Measurements from ENCODE around the gene FOXJ3.

The FOXJ3 gene

DNA sequence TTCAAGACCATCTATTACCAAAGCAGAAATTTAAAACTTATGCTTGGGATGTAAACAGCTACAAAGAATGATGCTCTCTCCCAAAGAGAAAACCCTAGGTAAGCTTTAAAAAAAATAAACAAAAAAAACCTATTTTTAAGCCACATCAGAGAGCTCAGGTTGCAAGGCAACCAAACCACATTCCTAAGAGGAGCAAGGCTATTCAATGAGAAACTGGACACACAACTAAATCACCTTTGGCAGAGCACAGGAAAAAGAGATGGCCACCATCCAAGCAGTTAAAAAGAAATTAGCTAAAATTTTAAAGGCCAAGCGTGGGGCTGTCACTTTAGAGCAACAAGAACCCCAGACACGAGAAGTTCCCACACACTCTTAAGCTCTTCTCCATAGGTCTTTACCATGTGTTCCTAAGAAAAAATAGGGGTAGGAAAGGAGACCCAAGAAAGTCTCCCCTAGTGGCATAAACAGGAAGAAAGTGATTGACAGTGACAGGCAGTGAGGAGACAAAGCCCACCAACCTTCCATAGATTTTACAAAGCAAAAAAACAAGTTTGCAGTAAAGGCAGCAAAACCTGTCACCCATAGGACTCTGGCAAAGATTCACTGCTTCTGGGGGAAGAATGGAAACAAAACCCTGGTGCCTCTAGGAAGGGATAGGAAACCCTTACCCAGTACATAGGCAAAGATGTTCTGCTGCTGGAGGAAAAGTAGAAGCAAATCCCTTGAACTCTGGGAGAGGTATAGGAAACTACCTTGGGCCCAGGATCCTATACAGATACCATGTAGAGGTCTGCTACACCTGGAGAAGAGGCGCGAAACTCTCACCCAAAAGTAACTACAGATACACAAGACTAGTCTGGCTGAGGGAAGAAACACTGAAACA, 68.5 kb downstream of the FOXJ3 start:
- TF ChIP-seq, protein P1, sequence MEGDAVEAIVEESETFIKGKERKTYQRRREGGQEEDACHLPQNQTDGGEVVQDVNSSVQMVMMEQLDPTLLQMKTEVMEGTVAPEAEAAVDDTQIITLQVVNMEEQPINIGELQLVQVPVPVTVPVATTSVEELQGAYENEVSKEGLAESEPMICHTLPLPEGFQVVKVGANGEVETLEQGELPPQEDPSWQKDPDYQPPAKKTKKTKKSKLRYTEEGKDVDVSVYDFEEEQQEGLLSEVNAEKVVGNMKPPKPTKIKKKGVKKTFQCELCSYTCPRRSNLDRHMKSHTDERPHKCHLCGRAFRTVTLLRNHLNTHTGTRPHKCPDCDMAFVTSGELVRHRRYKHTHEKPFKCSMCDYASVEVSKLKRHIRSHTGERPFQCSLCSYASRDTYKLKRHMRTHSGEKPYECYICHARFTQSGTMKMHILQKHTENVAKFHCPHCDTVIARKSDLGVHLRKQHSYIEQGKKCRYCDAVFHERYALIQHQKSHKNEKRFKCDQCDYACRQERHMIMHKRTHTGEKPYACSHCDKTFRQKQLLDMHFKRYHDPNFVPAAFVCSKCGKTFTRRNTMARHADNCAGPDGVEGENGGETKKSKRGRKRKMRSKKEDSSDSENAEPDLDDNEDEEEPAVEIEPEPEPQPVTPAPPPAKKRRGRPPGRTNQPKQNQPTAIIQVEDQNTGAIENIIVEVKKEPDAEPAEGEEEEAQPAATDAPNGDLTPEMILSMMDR (IDR thresholded peaks at IDR 0.05), result no peak
- DNase-seq, result no peak
- H3K4me1 Mint-ChIP-seq, result peaks cover 60% of the 10 kb centered on the region
- H3K36me3 Mint-ChIP-seq (ENCODE audit: low read depth), result peaks cover 64% of the 10 kb centered on the region
- peak overlapping the region; percentile 16 for H3K4me3 Mint-ChIP-seq
- H3K9me3 Mint-ChIP-seq, result peaks cover 21% of the 10 kb centered on the region
- no peaks in the 10 kb centered on the region for H3K27me3 Mint-ChIP-seq (ENCODE audit: low read depth, poor library complexity)
- peak overlapping the region; percentile 97 for H3K27ac Mint-ChIP-seq

DNA sequence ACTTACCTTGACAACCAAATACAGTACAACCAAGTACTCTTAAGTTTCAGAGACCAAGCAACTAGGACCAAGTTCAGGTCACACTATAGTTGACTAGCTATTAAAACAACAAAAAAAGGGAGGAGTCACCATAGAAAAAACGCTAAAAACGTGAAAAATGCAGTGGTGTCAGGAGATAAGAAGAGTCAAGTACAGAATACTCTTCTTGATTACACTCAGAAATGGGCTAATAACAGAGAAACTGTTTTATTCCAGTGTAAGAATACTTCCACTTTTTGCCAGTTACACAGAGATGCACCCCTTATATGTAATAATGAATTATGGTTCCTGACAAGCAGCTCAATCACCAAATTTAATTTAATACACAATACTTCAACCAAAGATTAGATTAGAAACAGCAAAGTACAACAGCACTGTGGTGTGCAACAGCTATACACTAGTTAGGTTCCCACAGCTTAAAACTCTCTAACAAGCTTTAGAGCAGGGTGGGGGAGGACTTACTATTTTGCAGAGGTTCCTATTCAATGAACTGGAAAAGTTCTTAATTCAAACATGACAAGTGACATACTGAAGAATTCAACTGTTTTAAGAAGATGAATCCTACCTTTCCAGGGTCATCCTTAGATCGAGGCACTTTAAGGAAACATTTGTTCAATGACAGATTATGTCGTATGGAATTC, 70.4 kb downstream of the FOXJ3 start:
- H3K4me3 Mint-ChIP-seq, result peak overlapping the region; percentile 1
- H3K36me3 Mint-ChIP-seq (ENCODE audit: low read depth), result peaks cover 56% of the 10 kb centered on the region
- H3K27ac Mint-ChIP-seq, result peak overlapping the region; percentile 85
- H3K9me3 Mint-ChIP-seq, result peaks cover 16% of the 10 kb centered on the region
- TF ChIP-seq, protein P1 (IDR thresholded peaks at IDR 0.05), result no peak
- H3K4me1 Mint-ChIP-seq, result peaks cover 57% of the 10 kb centered on the region
- no peak for DNase-seq
- H3K27me3 Mint-ChIP-seq (ENCODE audit: low read depth, poor library complexity), result no peaks in the 10 kb centered on the region

DNA sequence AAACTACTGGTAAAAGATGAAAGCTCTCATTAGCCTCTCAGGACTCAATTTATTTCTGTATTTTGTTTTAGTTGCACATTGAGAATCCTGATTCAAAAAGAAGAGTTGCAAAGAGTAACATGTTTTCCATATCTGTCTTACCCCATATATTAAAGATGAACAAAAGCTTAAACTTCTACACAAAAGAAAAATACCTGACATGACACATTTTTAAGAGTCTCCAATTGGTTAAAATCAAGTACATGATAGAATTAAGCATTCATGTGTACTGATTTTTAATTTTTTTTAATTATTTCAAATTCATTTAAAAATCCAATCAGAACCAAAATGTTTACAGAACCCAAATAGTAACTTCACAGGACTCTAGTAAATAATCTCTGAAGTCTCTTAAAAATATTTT, 72.0 kb downstream of the FOXJ3 start:
- H3K4me1 Mint-ChIP-seq, result peaks cover 54% of the 10 kb centered on the region
- no peaks in the 10 kb centered on the region for H3K27me3 Mint-ChIP-seq (ENCODE audit: low read depth, poor library complexity)
- H3K4me3 Mint-ChIP-seq, result no peak overlapping the region
- TF ChIP-seq, protein P1 (IDR thresholded peaks at IDR 0.05), result no peak
- H3K27ac Mint-ChIP-seq, result no peak overlapping the region
- DNase-seq, result no peak
- peaks cover 9% of the 10 kb centered on the region for H3K9me3 Mint-ChIP-seq
- peaks cover 47% of the 10 kb centered on the region for H3K36me3 Mint-ChIP-seq (ENCODE audit: low read depth)

DNA sequence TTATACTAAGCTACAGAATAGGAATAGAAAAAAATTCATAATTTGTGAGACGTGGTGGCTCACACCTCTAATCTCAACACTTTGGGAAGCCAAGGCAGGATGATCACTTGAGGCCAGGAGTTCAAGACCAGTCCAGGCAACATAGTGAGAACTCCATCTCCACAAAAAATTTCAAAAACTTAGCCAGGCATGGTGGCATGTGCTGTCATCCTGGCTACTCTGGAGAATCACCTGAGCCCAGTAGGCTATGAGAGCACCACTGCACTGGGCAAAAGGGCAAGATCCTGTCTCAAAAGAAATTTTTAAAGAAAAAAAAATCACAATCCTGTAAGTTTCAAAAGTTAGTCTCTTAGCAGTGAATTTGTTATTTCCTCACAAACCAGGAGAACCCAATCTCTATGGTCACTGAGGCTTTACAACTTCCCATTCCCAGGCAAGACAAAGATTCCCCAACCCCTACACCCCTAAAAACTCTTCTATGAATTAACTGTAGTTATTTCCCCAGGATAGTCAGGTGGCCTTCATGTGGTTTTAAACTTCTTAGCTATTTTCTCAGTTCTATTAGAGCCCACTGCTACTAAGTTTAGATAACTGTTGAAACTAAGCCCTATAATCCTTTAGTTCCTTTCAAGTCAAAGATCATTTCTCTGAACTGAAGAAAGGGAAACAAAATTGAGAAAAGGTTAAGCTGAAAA, 74.5 kb downstream of the FOXJ3 start:
- TF ChIP-seq, protein P1 (IDR thresholded peaks at IDR 0.05), result no peak

DNA sequence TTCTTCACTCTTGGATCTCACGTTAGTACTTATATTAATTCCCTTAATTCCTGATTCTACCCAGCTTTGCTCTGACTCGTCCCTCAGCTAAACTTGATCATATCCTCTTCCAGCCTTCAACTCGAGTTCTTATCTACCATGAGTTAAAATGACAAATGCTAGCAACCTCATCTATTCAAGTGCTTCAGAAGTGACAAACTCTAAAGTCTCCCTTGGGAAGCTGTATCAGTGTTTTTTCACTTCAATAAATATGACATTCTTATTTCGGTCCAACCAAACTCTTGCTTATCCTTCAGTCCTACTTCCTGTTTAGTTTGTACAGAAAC, 75.3 kb downstream of the FOXJ3 start:
- H3K27me3 Mint-ChIP-seq (ENCODE audit: low read depth, poor library complexity), result no peaks in the 10 kb centered on the region
- no peak for DNase-seq
- H3K4me1 Mint-ChIP-seq, result peaks cover 29% of the 10 kb centered on the region

More for the DNA sequence above, 74.5 kb downstream of the FOXJ3 start:
- Mint-ChIP-seq H3K27ac (no peak overlapping the region), H3K36me3 (ENCODE audit: low read depth) (peaks cover 59% of the 10 kb centered on the region), H3K27me3 (ENCODE audit: low read depth, poor library complexity) (no peaks in the 10 kb centered on the region), H3K9me3 (peaks cover 9% of the 10 kb centered on the region), H3K4me1 (peaks cover 36% of the 10 kb centered on the region), H3K4me3 (no peak overlapping the region)
- no peak for DNase-seq

More for the DNA sequence above, 75.3 kb downstream of the FOXJ3 start:
- Mint-ChIP-seq H3K36me3 (ENCODE audit: low read depth) (peaks cover 66% of the 10 kb centered on the region), H3K27ac (peak overlapping the region; percentile 21), H3K4me3 (no peak overlapping the region), H3K9me3 (peaks cover 16% of the 10 kb centered on the region)
- TF ChIP-seq, protein P1 (IDR thresholded peaks at IDR 0.05), result no peak
